Hindlimb muscle (tissue), 1 donor: Measurements from ENCODE around the gene CEMIP. TPM values are rescaled to one million over a fixed set of nuclear protein-coding genes. Genes with fewer than 3 reads are reported as not detected.

ENCODE experiments used
- DNase-seq: peaks from one replicate; pipeline ENCODE4 v3.0.0-alpha.2; 2013
- polyA plus RNA-seq: library from polyadenylated mRNA; unstranded; fragments of 120-200 nt; gene quantifications from one replicate; pipeline ENCODE4 v1.2.1, GENCODE V29; 2013; ENCODE audit not compliant: insufficient read length

CEMIP gene
- polyA plus RNA-seq, 1 donor: 2.1 TPM

DNA sequence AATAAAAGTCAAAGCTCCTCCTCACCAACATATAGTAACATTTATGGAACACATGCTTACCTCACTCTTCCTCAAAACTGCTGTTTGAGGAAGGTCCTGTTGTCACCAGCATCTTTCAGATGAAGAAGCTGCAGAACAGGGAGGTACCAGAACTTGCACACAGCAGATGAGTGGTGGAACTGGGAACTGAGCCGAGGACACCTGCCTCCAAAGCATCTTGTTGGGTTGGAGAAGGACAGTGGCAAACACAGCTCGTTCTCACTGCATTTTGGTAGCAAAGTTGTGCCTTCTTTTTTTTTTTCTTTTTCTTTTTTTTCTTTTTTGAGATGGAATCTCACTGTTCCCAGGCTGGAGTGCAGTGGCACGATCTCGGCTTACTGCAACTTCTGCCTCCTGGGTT is 76.0 kb downstream of the CEMIP start:
- DNase-seq: no peak

DNA sequence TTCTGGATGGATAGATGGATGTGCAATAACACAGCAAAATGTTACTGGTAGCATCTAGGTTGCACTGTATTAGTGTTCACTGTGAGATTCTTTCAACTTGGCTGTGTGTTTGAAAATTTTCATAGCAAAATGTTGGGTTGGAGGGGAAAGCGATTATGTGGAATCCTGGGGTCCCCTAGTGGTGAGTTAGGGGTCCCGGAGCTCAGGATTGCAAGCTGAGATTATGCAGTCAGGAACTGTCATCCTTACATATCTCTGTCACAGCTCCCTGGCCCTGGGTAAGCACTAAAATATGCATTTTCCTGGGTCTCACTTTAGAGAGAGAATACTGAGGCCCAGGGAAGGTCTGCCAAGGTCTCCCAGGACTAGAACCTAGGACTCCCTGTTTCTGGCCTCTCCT is 77.2 kb downstream of the CEMIP start:
- no peak for DNase-seq

DNA sequence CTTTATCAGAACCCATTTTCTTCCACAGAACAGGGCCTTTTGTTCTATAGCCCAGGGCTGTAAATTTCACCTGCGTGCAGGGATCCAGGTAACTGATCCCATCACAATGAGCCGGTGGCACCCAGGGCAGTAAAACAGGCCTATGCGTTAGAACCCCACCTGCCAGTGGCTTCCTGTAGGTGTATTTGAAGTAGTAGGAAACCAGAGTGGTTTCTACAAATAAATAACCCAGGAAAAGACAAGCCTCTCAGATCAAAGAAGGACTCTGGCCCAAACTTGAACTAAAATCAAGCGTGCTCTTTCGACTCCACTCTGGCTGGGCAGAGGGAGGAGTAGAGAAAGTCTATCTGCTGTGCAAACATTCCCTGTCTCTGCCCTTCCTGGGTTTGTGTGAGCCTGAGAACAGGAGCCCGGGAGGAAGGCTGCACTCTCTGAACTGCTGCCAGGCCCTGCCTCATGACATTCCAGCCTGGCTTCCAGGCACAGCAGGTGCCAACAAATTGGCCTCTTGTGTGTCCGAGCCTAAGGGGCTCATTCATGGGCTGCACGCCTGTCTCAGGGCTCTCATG is 77.7 kb downstream of the CEMIP start:
- DNase-seq: peak; percentile 42

DNA sequence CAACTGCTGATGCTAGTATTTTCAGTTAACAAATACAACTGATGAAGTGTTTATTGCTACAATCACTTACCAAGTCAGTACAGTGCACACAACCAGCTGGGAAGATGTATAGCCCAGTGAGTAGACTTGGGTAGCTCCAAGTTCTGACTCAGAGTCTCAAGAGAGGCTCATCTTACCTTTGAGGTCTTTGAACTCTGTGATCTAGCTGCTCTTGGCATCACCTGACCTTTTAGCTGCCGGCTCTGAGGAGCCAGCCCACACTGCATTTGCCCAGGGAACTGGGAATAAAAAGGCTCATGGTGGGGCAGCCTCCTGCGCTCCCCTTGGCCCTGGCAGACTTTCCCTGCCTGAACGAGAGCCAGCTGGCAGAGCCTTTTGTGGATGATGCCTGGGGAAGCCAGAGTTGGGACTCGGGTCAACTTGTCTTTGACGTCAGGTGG is 82.6 kb downstream of the CEMIP start:
- DNase-seq: peak; percentile 79

DNA sequence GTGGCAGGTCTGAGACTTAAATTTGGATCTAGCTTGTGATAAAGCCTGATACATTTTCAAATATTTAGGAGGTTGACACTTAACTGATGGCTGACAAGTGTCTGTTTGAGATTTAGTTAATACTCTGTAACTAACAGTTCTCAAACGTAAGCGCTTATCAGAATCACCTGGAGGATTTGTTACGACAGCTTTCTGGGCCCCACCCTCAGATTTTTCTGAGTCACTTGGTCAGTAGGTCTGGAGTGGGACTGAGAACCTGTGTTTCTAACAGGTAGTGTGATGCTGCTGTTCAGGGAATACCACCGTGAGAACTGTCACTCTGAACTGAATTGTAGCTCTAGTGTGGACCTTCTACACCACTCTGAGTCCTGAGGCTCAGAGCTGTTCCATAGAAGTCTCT is 85.5 kb downstream of the CEMIP start:
- DNase-seq: no peak

DNA sequence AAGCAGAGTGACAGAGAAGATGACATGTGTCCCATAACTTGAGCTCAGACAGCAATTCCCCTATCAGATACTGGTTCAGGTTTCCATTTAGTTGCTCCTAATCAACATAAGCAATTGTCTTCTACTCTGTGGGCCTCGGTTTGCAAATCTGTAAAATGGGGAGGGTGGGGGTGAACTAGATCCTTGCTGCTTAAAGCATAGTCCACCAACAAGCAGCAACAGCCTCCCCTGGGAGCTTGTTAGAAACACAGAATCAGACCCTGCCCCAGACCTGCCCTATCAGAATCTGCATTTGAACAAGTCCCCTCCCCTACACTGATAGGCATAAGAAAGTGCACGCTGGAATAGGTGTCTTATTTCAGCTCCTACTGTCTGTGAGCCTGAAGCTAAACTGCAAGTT is 87.8 kb downstream of the CEMIP start:
- no peak for DNase-seq

DNA sequence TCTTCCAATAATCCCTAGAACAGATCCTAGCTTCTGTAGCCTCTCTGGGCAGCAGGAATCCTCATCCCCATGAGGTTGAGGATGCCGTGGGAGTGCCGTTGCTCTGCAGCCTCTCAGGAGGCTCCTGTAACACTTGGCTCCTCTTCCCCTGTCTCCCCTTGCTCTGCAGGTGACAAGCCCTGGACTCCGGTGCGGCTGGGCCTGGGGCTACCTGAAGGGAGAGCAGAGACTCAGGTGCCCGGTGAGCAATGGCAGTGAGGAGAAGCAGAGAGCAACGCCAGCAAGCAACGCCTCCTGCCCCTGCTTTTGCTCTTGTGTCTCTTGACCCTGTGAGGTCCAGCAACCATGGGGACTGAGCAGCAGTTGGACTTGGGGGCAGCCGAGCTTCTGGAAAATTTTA is 91.2 kb downstream of the CEMIP start:
- no peak for DNase-seq

DNA sequence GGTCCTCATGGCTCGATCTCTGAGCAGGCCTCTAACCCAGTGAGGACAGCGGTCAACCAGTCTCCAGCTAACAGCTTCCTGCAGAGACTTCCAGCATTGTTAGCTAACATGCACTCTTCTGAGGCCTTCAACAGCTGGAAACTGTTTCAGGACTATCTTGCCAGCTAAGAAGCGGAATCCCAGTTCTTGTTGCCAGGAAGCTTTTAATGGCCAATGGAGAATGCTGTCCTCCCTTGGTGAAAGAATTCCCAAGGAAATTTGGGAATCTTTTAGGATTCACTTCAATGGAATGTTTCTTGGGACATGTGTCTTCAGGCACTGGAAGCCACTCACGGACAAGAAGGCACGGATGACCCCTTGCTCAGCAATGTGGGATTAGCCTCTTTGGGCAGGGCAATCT is 91.7 kb downstream of the CEMIP start:
- peak; percentile 72 for DNase-seq

DNA sequence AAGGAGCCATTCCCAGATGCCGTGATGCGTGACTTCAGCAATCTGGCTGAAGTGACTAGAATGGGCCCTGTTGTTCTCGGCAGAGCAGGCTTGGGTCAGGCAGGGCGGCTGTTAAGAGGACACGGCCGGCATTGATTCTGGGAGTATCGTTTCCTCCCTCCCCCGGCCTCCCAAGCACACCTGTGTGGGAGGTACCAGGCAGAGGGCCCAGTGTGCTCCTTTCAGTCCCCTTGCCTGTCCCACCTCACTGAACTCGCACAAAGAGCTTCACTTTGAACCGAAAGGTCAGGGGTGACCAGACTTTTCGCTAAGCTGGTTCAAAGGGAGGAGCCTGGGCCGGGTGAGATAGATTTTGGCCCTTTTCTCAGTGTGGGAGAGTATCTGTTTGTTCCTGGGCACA is 92.7 kb downstream of the CEMIP start:
- no peak for DNase-seq

DNA sequence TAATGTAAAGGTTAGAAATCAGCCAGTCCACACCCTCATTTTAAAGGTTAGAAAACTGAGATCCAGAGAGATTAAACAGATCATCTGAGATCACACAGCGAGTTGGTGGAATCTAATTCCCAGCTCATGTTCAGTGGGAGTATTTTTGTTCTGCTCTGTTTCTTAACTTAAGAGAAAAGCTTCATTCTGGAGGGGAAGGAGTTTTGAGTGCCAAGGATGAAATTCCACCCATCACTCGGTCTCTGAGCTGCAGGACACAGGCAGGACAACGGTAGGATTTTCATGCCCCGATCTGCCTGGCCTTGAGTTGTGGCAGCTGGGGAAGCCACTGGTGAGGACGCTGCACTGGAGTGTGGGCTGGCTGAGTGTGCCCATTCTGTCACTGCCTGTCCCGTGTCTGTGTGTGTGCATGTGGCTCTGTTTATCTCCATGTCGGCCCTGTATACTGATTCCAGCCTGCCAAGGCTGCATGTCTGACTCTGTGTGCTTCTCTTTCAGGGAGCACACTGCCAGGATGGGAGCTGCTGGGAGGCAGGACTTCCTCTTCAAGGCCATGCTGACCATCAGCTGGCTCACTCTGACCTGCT is 94.3 kb downstream of the CEMIP start:
- peak; percentile 40 for DNase-seq

DNA sequence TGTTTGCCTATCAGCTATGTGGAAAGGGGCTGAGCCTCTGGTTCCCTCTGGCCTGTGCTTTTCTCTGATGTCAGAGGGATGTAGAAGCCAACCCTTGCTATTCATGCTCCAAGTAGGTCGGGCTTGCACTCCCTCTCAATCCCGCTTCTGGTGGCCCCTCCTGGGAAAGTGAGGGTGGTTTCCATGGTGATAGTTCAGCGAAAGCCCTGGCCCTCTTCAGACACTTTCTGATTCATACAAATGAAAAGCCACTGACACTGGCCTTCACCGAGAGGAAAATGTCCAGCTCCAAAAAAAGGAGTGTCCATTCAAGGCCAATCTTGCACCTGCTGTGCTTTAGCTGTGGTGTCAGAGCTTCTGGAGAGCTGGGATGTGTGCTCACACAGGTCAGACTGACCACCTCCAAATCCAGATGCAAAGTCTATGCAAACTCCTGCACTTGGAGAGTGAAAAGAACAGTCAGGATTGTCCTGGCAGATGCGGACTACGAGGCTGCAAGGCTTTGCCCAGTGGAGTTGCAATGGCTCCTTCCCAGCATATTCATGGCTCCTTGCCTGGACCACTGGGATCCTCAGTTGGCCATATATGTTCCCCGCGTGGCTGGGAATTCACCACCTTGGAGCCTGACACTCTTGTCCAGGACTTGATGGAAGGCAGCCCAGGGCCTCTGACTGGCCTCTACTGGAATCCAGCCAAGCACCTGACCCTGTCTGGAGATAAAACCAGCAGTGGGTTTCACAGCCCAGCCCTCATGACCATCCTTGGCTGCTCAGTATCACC is 96.6 kb downstream of the CEMIP start:
- peak; percentile 86 for DNase-seq

DNA sequence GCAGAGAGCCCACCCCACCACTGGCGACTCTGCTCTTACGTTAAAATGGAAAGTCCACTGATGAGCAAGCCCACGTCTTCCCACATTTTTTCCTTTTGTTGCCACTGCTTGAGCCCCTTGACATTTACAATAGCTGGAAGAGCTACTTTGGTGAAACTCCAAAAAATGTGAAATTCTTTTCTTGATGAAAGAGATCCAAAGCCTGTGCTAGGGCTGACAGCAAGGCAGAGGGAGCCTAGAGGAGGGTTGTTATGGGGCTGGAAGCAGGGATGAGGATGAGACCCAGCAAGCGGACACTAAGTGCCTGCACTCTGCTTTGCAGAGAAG is 97.1 kb downstream of the CEMIP start:
- no peak for DNase-seq

DNA sequence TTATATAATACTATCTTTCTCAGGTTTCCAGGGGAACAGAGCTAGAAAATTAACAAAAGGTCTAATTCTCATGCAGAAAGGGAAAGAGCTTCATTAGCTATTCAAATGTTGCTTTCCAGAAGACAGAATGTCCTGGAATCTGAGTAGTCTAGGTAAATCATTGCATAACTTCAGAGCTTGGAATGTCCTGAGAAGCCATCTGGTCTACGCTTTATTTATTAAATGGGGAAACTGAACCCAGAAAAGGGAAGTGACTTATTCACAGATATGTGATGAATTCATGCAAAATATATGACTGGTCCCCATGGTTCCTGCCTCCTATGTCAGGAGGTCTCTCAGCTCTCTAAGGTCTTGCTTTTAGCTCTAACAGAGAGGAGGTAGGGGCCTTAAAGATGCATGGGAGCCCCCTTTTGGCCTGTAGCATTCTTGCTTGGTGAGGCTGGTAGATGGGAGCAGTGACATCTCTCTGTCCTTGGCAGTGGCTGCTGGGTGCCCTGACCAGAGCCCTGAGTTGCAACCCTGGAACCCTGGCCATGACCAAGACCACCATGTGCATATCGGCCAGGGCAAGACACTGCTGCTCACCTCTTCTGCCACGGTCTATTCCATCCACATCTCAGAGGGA is 99.2 kb downstream of the CEMIP start:
- DNase-seq: no peak

DNA sequence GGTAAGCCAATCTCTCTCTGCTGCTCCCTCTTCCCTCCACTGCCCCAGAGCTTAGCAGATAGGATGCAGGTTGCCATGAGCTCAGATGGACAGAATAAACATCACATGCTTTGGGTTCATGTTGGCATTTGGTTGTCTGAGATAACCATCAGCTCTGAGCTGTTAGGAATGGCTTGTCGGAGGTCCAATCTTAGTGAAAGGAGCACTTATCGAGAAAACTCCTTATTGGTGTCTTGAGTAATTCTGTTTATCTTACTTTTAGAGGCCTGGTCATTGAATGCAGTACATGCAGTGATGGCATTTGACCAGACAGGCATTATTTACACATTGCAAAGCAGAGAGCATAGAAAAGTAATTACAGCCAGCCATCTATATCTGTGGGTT is 99.7 kb downstream of the CEMIP start:
- no peak for DNase-seq

DNA sequence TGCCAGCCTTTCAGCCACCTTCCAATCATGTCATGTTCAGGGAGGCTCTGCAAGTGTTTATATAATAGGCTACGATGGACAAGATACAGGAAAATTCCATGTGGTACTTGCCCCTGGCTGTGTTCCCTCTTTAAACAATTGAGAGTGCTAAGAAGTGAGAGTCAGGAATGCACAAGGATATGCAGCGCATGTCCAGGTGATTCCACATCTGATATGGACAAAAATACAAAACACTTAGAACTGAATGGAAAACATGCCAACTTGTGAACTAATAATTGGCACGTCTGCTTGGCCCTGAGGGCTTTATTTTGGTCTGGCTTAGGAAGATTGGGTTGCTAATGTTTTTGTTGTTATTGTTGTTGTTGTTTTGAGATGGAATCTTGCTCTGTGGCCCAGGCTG is 100.9 kb downstream of the CEMIP start:
- DNase-seq: no peak

DNA sequence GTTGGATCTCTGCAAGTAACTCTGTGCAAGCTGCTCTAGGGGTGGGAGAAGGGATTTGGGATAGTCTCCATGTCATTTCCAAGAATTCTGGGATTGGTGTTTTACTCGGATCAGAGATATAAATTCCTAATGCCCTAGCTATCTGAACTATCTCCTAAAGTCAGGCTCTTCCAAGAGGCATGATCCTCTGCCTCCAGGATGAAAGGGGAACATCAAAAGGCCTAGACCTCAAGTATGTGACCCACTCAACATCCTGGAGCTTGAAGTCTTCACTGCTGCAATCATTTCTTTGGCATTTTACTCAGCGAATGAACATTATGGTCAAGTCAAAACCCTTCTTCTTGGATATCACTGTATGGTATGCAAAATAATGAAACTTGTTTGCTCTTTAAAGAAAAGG is 104.5 kb downstream of the CEMIP start:
- DNase-seq: no peak

DNA sequence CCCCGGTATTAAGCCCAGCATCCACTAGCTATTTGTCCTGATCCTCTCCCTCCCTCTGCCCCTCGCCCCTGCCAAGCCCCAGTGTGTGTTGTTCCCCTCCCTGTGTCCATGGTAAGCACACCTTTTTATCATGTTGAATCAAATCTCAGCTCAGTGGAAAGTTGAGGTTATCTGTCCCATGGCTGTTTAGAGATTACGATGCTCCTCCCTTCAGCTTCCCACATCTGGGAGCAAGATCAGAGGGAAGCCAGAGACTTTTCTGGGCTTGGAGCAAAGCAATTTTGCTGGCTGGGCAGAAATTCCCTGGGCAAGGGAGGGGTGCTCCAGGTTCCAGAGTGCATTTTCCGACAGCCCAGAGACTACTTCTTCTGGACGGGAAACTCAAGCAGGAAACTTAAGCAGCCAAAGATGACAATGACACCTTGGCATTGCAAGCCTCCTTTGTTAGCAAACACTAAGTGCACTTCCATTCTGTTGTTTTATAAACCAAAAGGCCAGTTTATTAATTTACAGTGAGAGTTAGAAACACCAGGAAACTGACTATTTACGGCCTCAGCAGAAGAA is 105.9 kb downstream of the CEMIP start:
- DNase-seq: no peak

DNA sequence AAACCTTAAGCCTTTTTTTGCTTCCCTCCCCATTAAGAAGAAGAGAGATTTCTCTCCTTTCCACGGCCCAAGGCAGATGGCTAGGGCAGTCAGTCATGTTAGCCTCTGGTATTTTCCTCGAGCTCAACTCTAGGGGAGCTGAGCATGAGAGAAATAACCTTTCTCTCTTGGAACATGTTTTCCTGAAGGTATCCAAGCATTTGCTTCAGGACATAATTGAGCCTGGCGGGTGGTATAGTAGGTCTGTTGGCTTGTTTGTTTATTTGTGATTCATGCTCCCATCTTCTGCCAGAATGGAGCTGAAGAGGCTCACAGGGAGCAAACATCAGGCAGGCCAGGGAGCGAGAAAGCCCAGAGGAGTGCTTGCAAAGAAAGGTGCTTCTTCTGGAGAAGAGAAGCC is 108.0 kb downstream of the CEMIP start:
- no peak for DNase-seq

DNA sequence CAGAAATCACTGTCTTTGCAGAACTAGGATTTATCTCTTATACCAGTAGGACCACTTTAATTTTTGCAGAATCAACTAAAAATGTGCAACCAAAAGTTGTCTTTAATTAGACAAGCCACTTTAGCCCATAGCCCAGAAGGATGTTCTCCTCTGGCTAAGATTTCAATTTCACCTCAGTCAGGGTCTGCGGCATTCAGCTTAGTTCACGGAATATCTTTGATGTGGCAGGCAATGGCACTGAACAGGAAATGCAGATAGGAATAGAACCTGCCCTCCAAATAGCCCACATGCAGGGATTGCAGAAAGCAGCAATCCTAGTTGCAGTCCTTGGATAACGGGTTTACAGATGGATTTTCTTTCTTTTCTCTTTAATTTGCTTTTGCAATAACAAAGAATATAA is 109.7 kb downstream of the CEMIP start:
- no peak for DNase-seq

DNA sequence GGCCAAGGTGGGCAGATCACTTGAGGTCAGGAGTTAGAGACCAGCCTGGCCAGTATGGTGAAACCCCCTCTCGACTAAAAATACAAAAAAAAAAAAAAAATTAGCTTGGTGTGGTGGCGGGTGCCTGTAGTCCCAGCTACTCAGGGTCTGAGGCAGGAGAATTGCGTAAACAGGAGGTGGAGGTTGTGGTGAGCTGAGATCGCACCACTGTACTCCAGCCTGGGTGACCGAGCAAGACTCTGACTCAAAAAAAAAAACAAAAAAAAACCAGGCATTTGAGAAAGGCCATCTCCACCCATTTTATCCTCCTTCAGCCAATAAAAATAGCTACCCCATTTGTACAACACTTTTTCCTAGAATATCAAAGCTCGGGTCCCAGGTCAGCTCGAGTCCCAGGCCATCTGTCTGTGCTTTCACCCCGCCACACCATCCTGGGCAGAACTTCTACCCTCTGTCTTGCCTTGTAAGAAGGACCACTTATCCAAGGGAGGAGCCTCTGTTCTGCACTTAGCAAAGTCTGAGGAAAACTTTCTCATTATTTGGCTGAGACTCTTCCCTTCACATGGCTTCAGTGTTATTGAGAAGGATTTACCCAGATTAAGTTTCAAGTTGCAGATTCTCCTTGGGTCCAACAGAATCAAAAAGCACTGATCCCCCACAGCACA is 111.3 kb downstream of the CEMIP start:
- DNase-seq: no peak

DNA sequence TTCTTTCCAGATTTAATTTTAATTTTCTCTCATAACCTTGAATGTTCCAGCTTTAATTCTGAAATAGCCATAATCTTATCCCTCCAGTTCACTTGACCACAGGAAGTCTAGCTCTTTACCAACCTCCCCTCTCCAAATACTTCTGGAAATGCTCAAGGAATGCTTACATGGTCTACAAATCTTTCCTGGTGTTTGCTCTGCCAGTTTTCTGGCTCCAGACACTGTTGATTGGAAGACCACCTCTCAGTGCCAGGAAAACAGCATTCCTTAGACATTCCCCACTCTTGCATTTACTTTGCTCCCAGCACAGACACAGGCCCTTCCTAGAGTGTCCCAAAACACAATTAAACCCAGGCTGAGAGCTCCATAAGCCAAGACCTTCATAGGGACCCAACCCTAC is 111.8 kb downstream of the CEMIP start:
- DNase-seq: no peak

DNA sequence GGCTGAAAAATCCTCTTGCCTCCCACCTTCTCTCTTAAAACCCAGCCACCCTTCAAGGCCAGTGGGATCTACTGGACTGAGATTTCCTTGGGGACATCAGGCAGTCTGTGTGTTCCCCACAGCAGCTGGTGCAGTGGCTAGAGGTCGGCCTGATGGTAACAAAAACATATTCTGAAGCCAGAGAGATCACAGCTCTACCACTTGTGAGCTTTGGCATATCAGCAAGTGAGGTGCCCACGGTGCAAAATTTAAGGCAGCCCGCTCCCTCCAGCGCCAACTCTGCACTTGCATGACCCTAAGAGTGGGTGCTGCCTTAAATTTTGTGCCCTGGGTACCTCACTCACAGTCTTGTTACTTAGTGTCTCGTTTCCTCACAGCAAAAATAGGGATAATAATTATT is 113.2 kb downstream of the CEMIP start:
- no peak for DNase-seq

DNA sequence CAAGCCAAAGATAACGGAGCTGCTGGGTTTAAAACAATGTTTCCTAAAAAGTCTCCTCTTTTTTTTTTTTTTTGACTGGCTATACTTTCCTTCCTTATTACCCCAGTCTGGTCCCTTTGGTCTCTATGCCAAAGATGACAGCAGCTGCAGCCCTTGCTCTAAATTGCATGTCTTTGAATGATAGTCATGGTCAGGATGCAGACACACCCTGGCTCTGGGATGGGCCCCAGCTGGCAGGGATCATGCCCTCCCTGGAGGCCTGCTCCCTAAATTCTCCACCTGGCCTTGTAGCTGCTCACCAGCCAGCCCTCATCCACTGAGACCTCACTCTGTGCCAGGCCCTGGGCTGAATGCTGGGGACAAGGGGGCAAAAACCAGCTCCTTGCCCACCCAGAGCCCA is 114.6 kb downstream of the CEMIP start:
- peak; percentile 37 for DNase-seq
